ENCODE results near the gene SMCO3. TPM values are rescaled to one million over a fixed set of nuclear protein-coding genes. Genes with fewer than 3 reads are reported as not detected.

The SMCO3 gene
- total and polyA plus RNA-seq, 10 donors = 0.32 to 1.6 (median 0.87) TPM

GRCh38 chr12:14777271-14777670, 36.7 kb downstream of the SMCO3 start:
- no peak overlapping the region for H3K27ac ChIP-seq

GRCh38 chr12:14776236-14776961, 37.6 kb downstream of the SMCO3 start:
- WGBS, 5 donors = 73 to 89% (median 87%) methylated on average over 5 of the region's 5 CpGs
- no peak for DNase-seq
- no peaks in the 10 kb centered on the region for H3K27me3 ChIP-seq (replicated peaks in 1 of 7)
- H3K27ac ChIP-seq = peak overlapping the region in 6 of 8 donors; percentile 86 to 96 (median 94)
- no peaks in the 10 kb centered on the region for H3K36me3 ChIP-seq
- intact Hi-C loops (cut with DNase I; ENCODE audit: low total_unique reads) = no loop called here
- H3K4me3 ChIP-seq = peak overlapping the region in 4 of 8 donors; percentile 58 to 86 (median 63)
- H3K9me3 ChIP-seq = no peaks in the 10 kb centered on the region
- TF ChIP-seq CTCF (IDR thresholded peaks at IDR 0.05 in 8 of 11, conservative IDR thresholded peaks at IDR 0.05 in 3 of 11) (peak in 2 of 11 experiments; percentile 28 to 37), POLR2AphosphoS5 (IDR thresholded peaks at IDR 0.05) (no peak)
- H3K4me1 ChIP-seq = peaks cover 0 to 47% (median 31%) of the 10 kb centered on the region in 6 donors

More at GRCh38 chr12:14777271-14777670, 36.7 kb downstream of the SMCO3 start:
- no peak for DNase-seq
- H3K9me3 ChIP-seq = no peaks in the 10 kb centered on the region
- WGBS, 5 donors = 71 to 83% (median 73%) methylated on average over 3 of the region's 3 CpGs
- TF ChIP-seq POLR2AphosphoS5 (IDR thresholded peaks at IDR 0.05) (no peak), CTCF (IDR thresholded peaks at IDR 0.05 in 8 of 11, conservative IDR thresholded peaks at IDR 0.05 in 3 of 11) (no peak), POLR2A (IDR thresholded peaks at IDR 0.05) (no peak)
- H3K4me3 ChIP-seq = no peak overlapping the region
- no peaks in the 10 kb centered on the region for H3K36me3 ChIP-seq
- intact Hi-C loops (cut with DNase I; ENCODE audit: low total_unique reads) = no loop called here
- H3K27me3 ChIP-seq (replicated peaks in 1 of 7) = no peaks in the 10 kb centered on the region
- peaks cover 0 to 38% (median 22%) of the 10 kb centered on the region in 6 donors for H3K4me1 ChIP-seq

- 21 to 51% (median 45%) methylated on average over 1 of the region's 1 CpG for WGBS, 5 donors
- H3K4me1 ChIP-seq = peaks cover 0 to 50% (median 33%) of the 10 kb centered on the region in 6 donors
- intact Hi-C loops (cut with DNase I; ENCODE audit: low total_unique reads) = no loop called here
Measured at GRCh38 chr12:14775636-14775980, 38.4 kb downstream of the SMCO3 start.

More at GRCh38 chr12:14775636-14775980, 38.4 kb downstream of the SMCO3 start:
- Histone ChIP-seq H3K36me3 (no peaks in the 10 kb centered on the region), H3K27ac (peak overlapping the region; percentile 86 to 96 (median 92)), H3K4me3 (peak overlapping the region; percentile 44 to 86 (median 63)), H3K27me3 (replicated peaks in 1 of 7) (no peaks in the 10 kb centered on the region), H3K9me3 (no peaks in the 10 kb centered on the region)
- no peak for TF ChIP-seq CTCF (IDR thresholded peaks at IDR 0.05 in 8 of 11, conservative IDR thresholded peaks at IDR 0.05 in 3 of 11)
- no peak for TF ChIP-seq POLR2AphosphoS5 (IDR thresholded peaks at IDR 0.05)
- TF ChIP-seq POLR2A (IDR thresholded peaks at IDR 0.05) = no peak
- no peak for DNase-seq
